Choroid plexus epithelial cell (primary cell): ENCODE data around the gene ZCCHC17.

Experiments
- DNase-seq: peaks from one replicate; pipeline ENCODE4 v3.0.0-alpha.2; 2010; ENCODE audit warnings: low read depth
- H3K4me3 ChIP-seq: 2 replicates; pipeline ENCODE4 v1.5.1; 2011; ENCODE audit warnings: low read depth, mild to moderate bottlenecking, control low read depth, low read length, moderate library complexity
- CTCF ChIP-seq: conservative IDR thresholded peaks from 2 replicates; pipeline ENCODE4 v1.5.1; 2011; ENCODE audit warnings: low read depth, mild to moderate bottlenecking, control low read depth, inconsistent platforms, low read length, moderate library complexity

The ZCCHC17 gene

DNA sequence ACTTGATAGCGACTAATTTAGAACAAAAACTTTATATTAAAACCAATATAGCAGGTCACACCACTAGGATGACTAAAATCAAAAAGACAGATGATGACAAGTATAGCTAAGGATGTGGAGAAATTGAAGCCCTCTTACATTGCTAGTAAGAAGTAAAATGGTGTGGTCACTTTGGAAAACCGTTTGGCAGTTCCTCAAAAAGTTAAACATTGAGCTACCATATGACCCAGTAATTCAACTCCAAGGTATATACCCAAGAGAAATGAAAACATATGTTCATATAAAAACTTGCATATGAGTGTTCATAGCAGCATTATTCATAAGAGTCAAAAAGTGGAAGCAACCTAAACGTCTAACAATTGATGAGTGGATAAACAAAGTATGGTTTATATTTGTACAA, 103.1 kb downstream of the ZCCHC17 start:
- no peak for DNase-seq
- no peak overlapping the region for H3K4me3 ChIP-seq
- TF ChIP-seq CTCF, result no peak

GRCh38 chr1:31400393-31400792, 103.6 kb downstream of the ZCCHC17 start:
- peak; percentile 76 for DNase-seq
- no peak overlapping the region for H3K4me3 ChIP-seq
- TF ChIP-seq CTCF, result no peak

DNA sequence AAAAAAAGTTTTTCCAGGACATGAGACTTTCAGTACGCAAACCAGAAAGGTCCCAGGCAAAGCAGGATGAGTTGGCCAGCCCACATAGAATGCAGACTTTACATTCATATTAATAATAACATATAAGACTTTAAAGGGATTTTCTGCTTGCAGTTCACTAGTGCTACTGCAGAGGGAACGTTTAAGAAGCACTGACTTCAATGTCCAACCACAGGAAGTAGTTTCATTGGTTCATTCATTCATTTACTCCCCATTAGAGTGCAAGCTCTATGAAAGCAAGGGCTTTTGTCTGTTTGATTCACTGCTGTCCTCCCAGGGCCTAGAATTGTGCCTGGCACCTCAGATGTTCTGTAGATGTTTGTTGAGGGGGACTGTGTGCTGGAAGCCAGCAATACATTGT, 104.4 kb downstream of the ZCCHC17 start:
- TF ChIP-seq CTCF, result peak; percentile 27
- H3K4me3 ChIP-seq, result no peak overlapping the region
- peak; percentile 50 for DNase-seq

DNA sequence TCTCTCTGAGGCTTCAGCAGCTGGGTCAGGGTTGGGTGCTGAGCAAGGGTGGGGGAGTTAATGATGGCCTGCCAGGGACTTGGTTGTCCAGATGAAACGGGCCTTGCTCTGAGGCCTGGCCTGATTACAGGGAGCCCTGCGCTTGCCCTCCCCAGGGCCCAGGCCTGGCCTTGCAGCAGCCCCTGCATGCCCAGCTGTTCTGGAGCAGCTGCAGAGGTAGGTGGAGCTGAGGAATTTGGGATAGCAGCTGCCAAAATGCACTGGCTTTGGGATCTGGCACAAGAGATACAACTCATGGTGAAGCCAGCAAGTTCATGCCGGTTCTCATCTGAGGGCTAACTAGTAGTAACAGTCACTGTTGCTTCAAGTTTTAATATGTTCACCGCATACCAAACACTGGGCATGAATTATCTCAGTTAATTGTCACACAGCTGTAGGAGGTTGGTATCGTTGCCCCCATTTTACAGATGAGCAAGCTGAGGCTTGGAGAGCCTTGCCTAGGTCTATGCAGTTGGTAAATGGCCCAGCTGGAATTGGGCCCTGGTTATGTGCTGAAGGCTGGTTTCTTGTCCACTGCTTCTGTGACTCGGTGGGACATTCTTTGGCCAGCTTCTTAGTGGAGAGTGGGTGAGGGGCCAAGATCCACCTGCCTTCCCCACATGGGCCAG, 108.9 kb downstream of the ZCCHC17 start:
- no peak for TF ChIP-seq CTCF
- no peak overlapping the region for H3K4me3 ChIP-seq

DNA sequence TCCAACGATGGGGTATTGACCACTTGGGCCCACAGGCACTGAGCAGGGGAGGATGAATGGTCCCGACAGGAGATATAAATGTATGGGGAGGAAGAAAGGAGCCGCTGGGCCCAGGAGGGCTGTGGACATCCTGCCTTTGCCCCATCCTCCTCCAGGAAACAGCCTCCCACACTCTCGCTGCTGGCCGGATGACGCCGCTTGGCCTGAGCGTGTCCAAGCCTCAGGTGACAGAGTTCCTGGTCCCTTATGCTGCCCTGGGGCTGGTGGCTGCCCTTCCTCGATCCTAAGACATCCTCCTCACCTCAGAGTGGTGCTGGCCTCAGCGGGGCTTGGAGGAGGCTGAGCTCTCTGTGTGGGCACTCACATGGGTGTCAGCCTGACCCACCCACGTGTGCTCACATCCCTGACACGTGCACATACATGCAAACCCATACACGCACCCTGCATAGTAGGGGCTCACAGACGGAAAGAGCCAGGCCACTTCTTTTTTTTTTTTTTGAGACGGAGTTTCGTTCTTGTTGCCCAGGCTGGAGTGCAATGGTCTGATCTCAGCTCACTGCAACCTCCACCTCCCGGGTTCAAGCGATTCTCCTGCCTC, 110.3 kb downstream of the ZCCHC17 start:
- DNase-seq, result no peak
- no peak overlapping the region for H3K4me3 ChIP-seq

More for the DNA sequence above, 108.9 kb downstream of the ZCCHC17 start:
- no peak for DNase-seq

GRCh38 chr1:31408788-31409318, 112.0 kb downstream of the ZCCHC17 start:
- no peak for TF ChIP-seq CTCF
- DNase-seq, result no peak
- no peak overlapping the region for H3K4me3 ChIP-seq

More for the DNA sequence above, 110.3 kb downstream of the ZCCHC17 start:
- no peak for TF ChIP-seq CTCF
